ENCODE results near the gene PLXNA4. TPM values are rescaled to one million over a fixed set of nuclear protein-coding genes. Genes with fewer than 3 reads are reported as not detected.

Gene PLXNA4
- total and polyA plus RNA-seq, 8 donors: 0.15 to 12.8 (median 1.6) TPM

- DNase-seq: no peak
- WGBS, 5 donors: 4 to 21% (median 12%) methylated on average over 1 of the region's 1 CpG
- Histone ChIP-seq H3K36me3 (no peaks in the 10 kb centered on the region), H3K27ac (no peak overlapping the region), H3K4me3 (no peak overlapping the region), H3K27me3 (peaks cover 4 to 53% (median 28%) of the 10 kb centered on the region in 3 donors), H3K9me3 (no peaks in the 10 kb centered on the region), H3K4me1 (peaks cover 13 to 27% (median 22%) of the 10 kb centered on the region in 4 donors)
- TF ChIP-seq POLR2A (IDR thresholded peaks at IDR 0.05) (no peak), POLR2AphosphoS5 (IDR thresholded peaks at IDR 0.05) (no peak), EP300 (IDR thresholded peaks at IDR 0.05) (no peak)
- TF ChIP-seq, protein P1, sequence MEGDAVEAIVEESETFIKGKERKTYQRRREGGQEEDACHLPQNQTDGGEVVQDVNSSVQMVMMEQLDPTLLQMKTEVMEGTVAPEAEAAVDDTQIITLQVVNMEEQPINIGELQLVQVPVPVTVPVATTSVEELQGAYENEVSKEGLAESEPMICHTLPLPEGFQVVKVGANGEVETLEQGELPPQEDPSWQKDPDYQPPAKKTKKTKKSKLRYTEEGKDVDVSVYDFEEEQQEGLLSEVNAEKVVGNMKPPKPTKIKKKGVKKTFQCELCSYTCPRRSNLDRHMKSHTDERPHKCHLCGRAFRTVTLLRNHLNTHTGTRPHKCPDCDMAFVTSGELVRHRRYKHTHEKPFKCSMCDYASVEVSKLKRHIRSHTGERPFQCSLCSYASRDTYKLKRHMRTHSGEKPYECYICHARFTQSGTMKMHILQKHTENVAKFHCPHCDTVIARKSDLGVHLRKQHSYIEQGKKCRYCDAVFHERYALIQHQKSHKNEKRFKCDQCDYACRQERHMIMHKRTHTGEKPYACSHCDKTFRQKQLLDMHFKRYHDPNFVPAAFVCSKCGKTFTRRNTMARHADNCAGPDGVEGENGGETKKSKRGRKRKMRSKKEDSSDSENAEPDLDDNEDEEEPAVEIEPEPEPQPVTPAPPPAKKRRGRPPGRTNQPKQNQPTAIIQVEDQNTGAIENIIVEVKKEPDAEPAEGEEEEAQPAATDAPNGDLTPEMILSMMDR (IDR thresholded peaks at IDR 0.05): no peak
- intact Hi-C loops (cut with DNase I; ENCODE audit: low total_unique reads): loop anchor here (5.0 kb wide), 1 partner anchor 263 kb away; no protein-coding TSS in a partner anchor
Observed at GRCh38 chr7:132580277-132580676, 4.0 kb upstream of the PLXNA4 start.

DNA sequence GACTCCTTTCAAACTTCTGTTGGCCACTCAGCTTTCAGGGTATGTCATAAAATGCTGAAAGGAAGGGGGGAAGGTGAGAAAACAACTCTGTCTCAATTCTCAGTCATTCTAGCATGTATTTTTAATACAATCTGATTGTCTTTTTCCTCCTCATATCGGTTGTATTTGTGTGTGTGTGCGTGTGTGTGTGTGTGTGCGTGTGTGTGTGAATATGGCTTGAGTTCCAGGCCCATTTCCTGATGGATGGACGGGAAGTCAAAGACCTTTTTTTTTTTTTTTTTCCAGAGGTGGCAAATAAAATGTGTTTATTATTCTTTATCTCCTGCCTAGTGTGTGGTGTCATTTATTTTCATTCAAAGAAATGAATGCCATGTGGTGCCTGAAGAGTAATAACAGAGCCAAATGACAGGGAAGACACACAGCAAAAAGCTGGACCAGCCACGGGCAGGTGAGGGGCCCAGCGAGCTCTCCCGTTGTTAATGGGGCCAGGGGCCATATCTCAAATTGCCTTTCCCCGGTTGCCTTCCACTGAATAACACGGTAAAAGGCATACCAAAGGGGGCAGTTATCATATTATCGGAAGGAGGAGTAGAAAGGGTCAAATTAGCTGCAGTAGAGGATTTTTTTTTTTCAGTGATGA, 3.1 kb upstream of the PLXNA4 start:
- no peak for DNase-seq
- peaks cover 4 to 62% (median 37%) of the 10 kb centered on the region in 3 donors for H3K27me3 ChIP-seq
- H3K4me1 ChIP-seq: peaks cover 15 to 36% (median 26%) of the 10 kb centered on the region in 4 donors
- TF ChIP-seq POLR2A (IDR thresholded peaks at IDR 0.05) (no peak), EP300 (IDR thresholded peaks at IDR 0.05) (no peak), POLR2AphosphoS5 (IDR thresholded peaks at IDR 0.05) (no peak)
- TF ChIP-seq, protein P1 (IDR thresholded peaks at IDR 0.05): no peak
- no peaks in the 10 kb centered on the region for H3K9me3 ChIP-seq
- H3K4me3 ChIP-seq: no peak overlapping the region
- intact Hi-C loops (cut with DNase I; ENCODE audit: low total_unique reads): no loop called here
- H3K27ac ChIP-seq: no peak overlapping the region
- WGBS, 5 donors: 77 to 85% (median 82%) methylated on average over 10 of the region's 10 CpGs
- no peaks in the 10 kb centered on the region for H3K36me3 ChIP-seq

- no peaks in the 10 kb centered on the region for H3K36me3 ChIP-seq
- no peak for DNase-seq
- TF ChIP-seq POLR2AphosphoS5 (IDR thresholded peaks at IDR 0.05) (no peak), EP300 (IDR thresholded peaks at IDR 0.05) (no peak), POLR2A (IDR thresholded peaks at IDR 0.05) (no peak)
- TF ChIP-seq, protein P1 (IDR thresholded peaks at IDR 0.05): no peak
- peaks cover 4 to 68% (median 43%) of the 10 kb centered on the region in 3 donors for H3K27me3 ChIP-seq
- no peak overlapping the region for H3K27ac ChIP-seq
- H3K9me3 ChIP-seq: no peaks in the 10 kb centered on the region
- intact Hi-C loops (cut with DNase I; ENCODE audit: low total_unique reads): no loop called here
- H3K4me3 ChIP-seq: no peak overlapping the region
- H3K4me1 ChIP-seq: peaks cover 15 to 36% (median 26%) of the 10 kb centered on the region in 4 donors
- 83 to 89% (median 86%) methylated on average over 3 of the region's 3 CpGs for WGBS, 5 donors
Observed at GRCh38 chr7:132578826-132579225, 2.6 kb upstream of the PLXNA4 start.

DNA sequence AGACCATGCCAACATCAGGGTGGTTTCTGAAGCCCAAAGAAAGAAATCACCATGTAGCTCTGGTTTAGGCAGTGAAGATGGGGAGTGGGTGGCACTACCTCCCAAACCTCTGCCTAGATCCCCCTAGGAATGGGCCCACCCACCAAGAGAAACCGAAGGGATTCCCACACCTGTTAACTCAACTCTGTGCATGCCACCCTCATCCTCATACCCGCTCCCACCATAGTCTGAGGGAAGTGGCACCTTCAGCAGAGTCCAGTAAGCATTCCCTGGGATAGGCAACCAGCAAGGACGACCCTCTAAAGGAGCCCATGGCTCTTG, 1.7 kb upstream of the PLXNA4 start:
- H3K4me1 ChIP-seq: peaks cover 15 to 36% (median 26%) of the 10 kb centered on the region in 4 donors
- no peak overlapping the region for H3K27ac ChIP-seq
- H3K4me3 ChIP-seq: no peak overlapping the region
- H3K27me3 ChIP-seq: peaks cover 11 to 76% (median 51%) of the 10 kb centered on the region in 3 donors
- H3K9me3 ChIP-seq: no peaks in the 10 kb centered on the region
- WGBS, 5 donors: 66 to 79% (median 75%) methylated on average over 3 of the region's 3 CpGs
- no peaks in the 10 kb centered on the region for H3K36me3 ChIP-seq
- TF ChIP-seq POLR2A (IDR thresholded peaks at IDR 0.05) (no peak), POLR2AphosphoS5 (IDR thresholded peaks at IDR 0.05) (no peak), EP300 (IDR thresholded peaks at IDR 0.05) (no peak)
- TF ChIP-seq, protein P1 (IDR thresholded peaks at IDR 0.05): no peak
- intact Hi-C loops (cut with DNase I; ENCODE audit: low total_unique reads): no loop called here
- DNase-seq: no peak

All from stomach (tissue), 9 donors.